ENCODE results near the gene ATL2. TPM values are rescaled to one million over a fixed set of nuclear protein-coding genes. Genes with fewer than 3 reads are reported as not detected.
"Not testable (repeated sequence)": the region's sequence is repeated elsewhere in the genome, so short reads cannot be mapped to it uniquely, and the experiment has no call there.

The ATL2 gene
- total RNA-seq, 3 donors from 2014 or later = 56.9 to 63.9 (median 60.2) TPM

- Mint-ChIP-seq H3K4me1 (ENCODE audit: low read depth) (no peaks in the 10 kb centered on the region), H3K27me3 (ENCODE audit: low read depth) (no peaks in the 10 kb centered on the region), H3K9me3 (peaks cover 3% of the 10 kb centered on the region), H3K36me3 (ENCODE audit: insufficient read depth) (no peaks in the 10 kb centered on the region), H3K4me3 (no peak overlapping the region)
- DNase-seq (no peak), ATAC-seq (no peak)
Measured at GRCh38 chr2:38406597-38407110, 29.6 kb upstream of the ATL2 start.

- Mint-ChIP-seq H3K4me3 (no peak overlapping the region), H3K36me3 (ENCODE audit: insufficient read depth) (no peaks in the 10 kb centered on the region), H3K27me3 (ENCODE audit: low read depth) (no peaks in the 10 kb centered on the region), H3K4me1 (ENCODE audit: low read depth) (no peaks in the 10 kb centered on the region), H3K9me3 (peaks cover 3% of the 10 kb centered on the region)
- ATAC-seq (no peak), DNase-seq (no peak)
Measured at GRCh38 chr2:38405917-38406596, 29.0 kb upstream of the ATL2 start.

GRCh38 chr2:38400513-38400912 is 23.4 kb upstream of the ATL2 start:
- ATAC-seq = no peak
- no peak overlapping the region for H3K4me3 Mint-ChIP-seq
- no peaks in the 10 kb centered on the region for H3K4me1 Mint-ChIP-seq (ENCODE audit: low read depth)
- peaks cover 3% of the 10 kb centered on the region for H3K9me3 Mint-ChIP-seq
- DNase-seq = no peak
- H3K27me3 Mint-ChIP-seq (ENCODE audit: low read depth) = no peaks in the 10 kb centered on the region
- no peaks in the 10 kb centered on the region for H3K36me3 Mint-ChIP-seq (ENCODE audit: insufficient read depth)

- Mint-ChIP-seq H3K27me3 (ENCODE audit: low read depth) (peaks cover 2% of the 10 kb centered on the region), H3K4me3 (no peak overlapping the region), H3K4me1 (ENCODE audit: low read depth) (peaks cover 3% of the 10 kb centered on the region), H3K36me3 (ENCODE audit: insufficient read depth) (no peaks in the 10 kb centered on the region), H3K9me3 (peaks cover 3% of the 10 kb centered on the region)
- ATAC-seq (no peak), DNase-seq (no peak)
Measured at GRCh38 chr2:38398739-38399138, 21.7 kb upstream of the ATL2 start.

GRCh38 chr2:38394903-38395341 is 17.8 kb upstream of the ATL2 start:
- Mint-ChIP-seq H3K9me3 (no peaks in the 10 kb centered on the region), H3K36me3 (ENCODE audit: insufficient read depth) (no peaks in the 10 kb centered on the region), H3K4me3 (no peak overlapping the region), H3K4me1 (ENCODE audit: low read depth) (peaks cover 3% of the 10 kb centered on the region), H3K27me3 (ENCODE audit: low read depth) (peaks cover 5% of the 10 kb centered on the region)
- ATAC-seq (peak; percentile 62 to 70), DNase-seq (no peak)

GRCh38 chr2:38394041-38394440 is 17.0 kb upstream of the ATL2 start:
- ATAC-seq (no peak), DNase-seq (no peak)
- Mint-ChIP-seq H3K36me3 (ENCODE audit: insufficient read depth) (no peaks in the 10 kb centered on the region), H3K4me3 (no peak overlapping the region), H3K4me1 (ENCODE audit: low read depth) (peaks cover 7% of the 10 kb centered on the region), H3K27me3 (ENCODE audit: low read depth) (peaks cover 5% of the 10 kb centered on the region), H3K9me3 (no peaks in the 10 kb centered on the region)

GRCh38 chr2:38390947-38391346 is 13.9 kb upstream of the ATL2 start:
- no peak for DNase-seq
- ATAC-seq = no peak
- Mint-ChIP-seq H3K4me3 (no peak overlapping the region), H3K27me3 (ENCODE audit: low read depth) (peaks cover 7% of the 10 kb centered on the region), H3K36me3 (ENCODE audit: insufficient read depth) (no peaks in the 10 kb centered on the region), H3K4me1 (ENCODE audit: low read depth) (peaks cover 19% of the 10 kb centered on the region), H3K9me3 (no peaks in the 10 kb centered on the region)

GRCh38 chr2:38387887-38388286 is 10.8 kb upstream of the ATL2 start:
- no peak for DNase-seq
- Mint-ChIP-seq H3K36me3 (ENCODE audit: insufficient read depth) (no peaks in the 10 kb centered on the region), H3K9me3 (no peaks in the 10 kb centered on the region), H3K27me3 (ENCODE audit: low read depth) (peaks cover 5% of the 10 kb centered on the region), H3K4me3 (no peak overlapping the region), H3K4me1 (ENCODE audit: low read depth) (peaks cover 16% of the 10 kb centered on the region)
- peak in 1 of 2 donors; percentile 21 for ATAC-seq

GRCh38 chr2:38386821-38387220 is 9.7 kb upstream of the ATL2 start:
- no peak for DNase-seq
- Mint-ChIP-seq H3K4me3 (no peak overlapping the region), H3K4me1 (ENCODE audit: low read depth) (peaks cover 16% of the 10 kb centered on the region), H3K27me3 (ENCODE audit: low read depth) (peaks cover 5% of the 10 kb centered on the region), H3K9me3 (no peaks in the 10 kb centered on the region), H3K36me3 (ENCODE audit: insufficient read depth) (no peaks in the 10 kb centered on the region)
- no peak for ATAC-seq

GRCh38 chr2:38386377-38386776 is 9.3 kb upstream of the ATL2 start:
- no peaks in the 10 kb centered on the region for H3K9me3 Mint-ChIP-seq
- no peak overlapping the region for H3K4me3 Mint-ChIP-seq
- H3K4me1 Mint-ChIP-seq (ENCODE audit: low read depth) = peaks cover 16% of the 10 kb centered on the region
- no peak for DNase-seq
- no peaks in the 10 kb centered on the region for H3K36me3 Mint-ChIP-seq (ENCODE audit: insufficient read depth)
- peaks cover 5% of the 10 kb centered on the region for H3K27me3 Mint-ChIP-seq (ENCODE audit: low read depth)
- ATAC-seq = no peak

- ATAC-seq (no peak), DNase-seq (no peak)
- H3K9me3 Mint-ChIP-seq = no peaks in the 10 kb centered on the region
- no peak overlapping the region for H3K4me3 Mint-ChIP-seq
- H3K27me3 Mint-ChIP-seq (ENCODE audit: low read depth) = peaks cover 2% of the 10 kb centered on the region
- no peaks in the 10 kb centered on the region for H3K36me3 Mint-ChIP-seq (ENCODE audit: insufficient read depth)
- peaks cover 28% of the 10 kb centered on the region for H3K4me1 Mint-ChIP-seq (ENCODE audit: low read depth)
Measured at GRCh38 chr2:38384338-38384737, 7.3 kb upstream of the ATL2 start.

GRCh38 chr2:38383741-38384140 is 6.7 kb upstream of the ATL2 start:
- peaks cover 29% of the 10 kb centered on the region for H3K4me1 Mint-ChIP-seq (ENCODE audit: low read depth)
- H3K27me3 Mint-ChIP-seq (ENCODE audit: low read depth); ATAC-seq; H3K9me3 Mint-ChIP-seq; H3K4me3 Mint-ChIP-seq; H3K36me3 Mint-ChIP-seq (ENCODE audit: insufficient read depth); DNase-seq: not testable (repeated sequence)

- no peaks in the 10 kb centered on the region for H3K36me3 Mint-ChIP-seq (ENCODE audit: insufficient read depth)
- ATAC-seq = no peak
- DNase-seq = no peak
Measured at GRCh38 chr2:38381381-38382143, 4.5 kb upstream of the ATL2 start.

GRCh38 chr2:38380397-38381130 is 3.5 kb upstream of the ATL2 start:
- no peaks in the 10 kb centered on the region for H3K9me3 Mint-ChIP-seq
- no peak overlapping the region for H3K4me3 Mint-ChIP-seq
- no peak for ATAC-seq
- no peaks in the 10 kb centered on the region for H3K36me3 Mint-ChIP-seq (ENCODE audit: insufficient read depth)
- no peak for DNase-seq
- H3K4me1 Mint-ChIP-seq (ENCODE audit: low read depth) = peaks cover 34% of the 10 kb centered on the region
- peaks cover 2% of the 10 kb centered on the region for H3K27me3 Mint-ChIP-seq (ENCODE audit: low read depth)

More at GRCh38 chr2:38381381-38382143, 4.5 kb upstream of the ATL2 start:
- Mint-ChIP-seq H3K4me3 (no peak overlapping the region), H3K27me3 (ENCODE audit: low read depth) (peaks cover 2% of the 10 kb centered on the region), H3K9me3 (no peaks in the 10 kb centered on the region), H3K4me1 (ENCODE audit: low read depth) (peaks cover 28% of the 10 kb centered on the region)
